Hepatocyte (in vitro differentiated cells): ENCODE measurements around the gene DDIAS. TPM values are rescaled to one million over a fixed set of nuclear protein-coding genes. Genes with fewer than 3 reads are reported as not detected.

Experiments
- DNase-seq: peaks from one replicate; pipeline ENCODE4 v3.0.0-alpha.2; 2016; ENCODE audit warnings: low spot score
- H2AFZ ChIP-seq: fragments of 200-600 bp; sonication (generic); 2 replicates; pipeline ENCODE4 v1.6.0; 2016; ENCODE audit warnings: antibody characterized with exemption, mild to moderate bottlenecking
- H3K27ac ChIP-seq: fragments of 200-600 bp; sonication (generic); 2 replicates; pipeline ENCODE4 v1.5.1; 2016; ENCODE audit warnings: mild to moderate bottlenecking
- H3K27me3 ChIP-seq: fragments of 200-600 bp; sonication (generic); 2 replicates; pipeline ENCODE4 v1.6.1; 2016
- H3K36me3 ChIP-seq: fragments of 200-600 bp; sonication (generic); replicated peaks from 2 replicates; pipeline ENCODE4 v1.5.1; 2016; ENCODE audit warnings: low read depth; ENCODE audit not compliant: insufficient read depth
- H3K4me1 ChIP-seq: fragments of 200-600 bp; sonication (generic); 2 replicates; pipeline ENCODE4 v1.5.1; 2016; ENCODE audit warnings: mild to moderate bottlenecking, moderate library complexity; ENCODE audit not compliant: insufficient read depth
- H3K4me2 ChIP-seq: fragments of 200-600 bp; sonication (generic); 2 replicates; pipeline ENCODE4 v1.6.0; 2016
- H3K4me3 ChIP-seq: fragments of 200-600 bp; sonication (generic); 2 replicates; pipeline ENCODE4 v1.5.1; 2016; ENCODE audit warnings: mild to moderate bottlenecking
- H3K79me2 ChIP-seq: fragments of 200-600 bp; sonication (generic); 2 replicates; pipeline ENCODE4 v1.6.0; 2017; ENCODE audit warnings: mild to moderate bottlenecking
- H3K9me2 ChIP-seq: fragments of 200-600 bp; sonication (generic); replicated peaks from 2 replicates; pipeline ENCODE4 v1.6.0; 2017; ENCODE audit warnings: mild to moderate bottlenecking; ENCODE audit not compliant: insufficient read depth
- H3K9me3 ChIP-seq: fragments of 200-600 bp; sonication (generic); 2 replicates; pipeline ENCODE4 v1.5.1; 2016; ENCODE audit warnings: low read depth, mild to moderate bottlenecking
- H4K20me1 ChIP-seq: fragments of 200-600 bp; sonication (generic); 2 replicates; pipeline ENCODE4 v1.6.0; 2016; ENCODE audit warnings: mild to moderate bottlenecking; ENCODE audit not compliant: insufficient read depth, poor library complexity, severe bottlenecking
- EZH2 ChIP-seq: fragments of 200-600 bp; sonication (generic); IDR thresholded peaks from 2 replicates; pipeline ENCODE4 v1.6.1; 2016; ENCODE audit warnings: antibody characterized with exemption, mild to moderate bottlenecking, borderline replicate concordance
- EZH2phosphoT487 ChIP-seq: fragments of 200-600 bp; sonication (generic); IDR thresholded peaks from one replicate; pipeline ENCODE4 v1.6.1; 2018; ENCODE audit warnings: antibody characterized with exemption, mild to moderate bottlenecking, low read depth, moderate library complexity; ENCODE audit not compliant: unreplicated experiment, severe bottlenecking
- WGBS: methylation state at CpG from one replicate; pipeline ENCODE4 v1.1.6; 2016; ENCODE audit warnings: low lambda C conversion rate; ENCODE audit errors: missing lambda C conversion rate; 5-methylcytosine and 5-hydroxymethylcytosine counted together
- polyA plus RNA-seq: library from polyadenylated mRNA; unstranded; fragments of >200 nt; fragmentation: Nextera tagmentation; extraction: Ambion mirVana; gene quantifications from 2 replicates; pipeline ENCODE4 v1.2.1, GENCODE V29; 2016
- total RNA-seq: library from RNA; depleted of rRNA; stranded (reverse); fragments of >200 nt; gene quantifications from 2 replicates; pipeline ENCODE4 v1.2.3, GENCODE V29; 2014
- TF ChIP-seq, protein P1 (sequence below): fragments of 200-600 bp; sonication (generic); IDR thresholded peaks from 2 replicates; pipeline ENCODE4 v1.5.1; 2016; ENCODE audit warnings: antibody characterized with exemption, mild to moderate bottlenecking; ENCODE audit not compliant: poor library complexity

The DDIAS gene
- total and polyA plus RNA-seq, 2 experiments from 2014 or later: 0.92 to 2.6 TPM

GRCh38 chr11:82974135-82974534 is 72.6 kb downstream of the DDIAS start:
- TF ChIP-seq EZH2: no peak
- no peak for TF ChIP-seq EZH2phosphoT487
- TF ChIP-seq, protein P1, sequence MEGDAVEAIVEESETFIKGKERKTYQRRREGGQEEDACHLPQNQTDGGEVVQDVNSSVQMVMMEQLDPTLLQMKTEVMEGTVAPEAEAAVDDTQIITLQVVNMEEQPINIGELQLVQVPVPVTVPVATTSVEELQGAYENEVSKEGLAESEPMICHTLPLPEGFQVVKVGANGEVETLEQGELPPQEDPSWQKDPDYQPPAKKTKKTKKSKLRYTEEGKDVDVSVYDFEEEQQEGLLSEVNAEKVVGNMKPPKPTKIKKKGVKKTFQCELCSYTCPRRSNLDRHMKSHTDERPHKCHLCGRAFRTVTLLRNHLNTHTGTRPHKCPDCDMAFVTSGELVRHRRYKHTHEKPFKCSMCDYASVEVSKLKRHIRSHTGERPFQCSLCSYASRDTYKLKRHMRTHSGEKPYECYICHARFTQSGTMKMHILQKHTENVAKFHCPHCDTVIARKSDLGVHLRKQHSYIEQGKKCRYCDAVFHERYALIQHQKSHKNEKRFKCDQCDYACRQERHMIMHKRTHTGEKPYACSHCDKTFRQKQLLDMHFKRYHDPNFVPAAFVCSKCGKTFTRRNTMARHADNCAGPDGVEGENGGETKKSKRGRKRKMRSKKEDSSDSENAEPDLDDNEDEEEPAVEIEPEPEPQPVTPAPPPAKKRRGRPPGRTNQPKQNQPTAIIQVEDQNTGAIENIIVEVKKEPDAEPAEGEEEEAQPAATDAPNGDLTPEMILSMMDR: no peak
- H3K27ac ChIP-seq: no peak overlapping the region
- no peak for DNase-seq
- no peak overlapping the region for H3K4me2 ChIP-seq
- H3K4me3 ChIP-seq: no peak overlapping the region
- no peaks in the 10 kb centered on the region for H3K9me2 ChIP-seq
- no peaks in the 10 kb centered on the region for H3K27me3 ChIP-seq
- WGBS: 95% methylated on average over 2 of the region's 2 CpGs
- no peaks in the 10 kb centered on the region for H3K9me3 ChIP-seq
- H3K4me1 ChIP-seq: no peaks in the 10 kb centered on the region
- H3K79me2 ChIP-seq: no peaks in the 10 kb centered on the region
- no peaks in the 10 kb centered on the region for H3K36me3 ChIP-seq
- H4K20me1 ChIP-seq: no peaks in the 10 kb centered on the region
- H2AFZ ChIP-seq: no peak overlapping the region

DNA sequence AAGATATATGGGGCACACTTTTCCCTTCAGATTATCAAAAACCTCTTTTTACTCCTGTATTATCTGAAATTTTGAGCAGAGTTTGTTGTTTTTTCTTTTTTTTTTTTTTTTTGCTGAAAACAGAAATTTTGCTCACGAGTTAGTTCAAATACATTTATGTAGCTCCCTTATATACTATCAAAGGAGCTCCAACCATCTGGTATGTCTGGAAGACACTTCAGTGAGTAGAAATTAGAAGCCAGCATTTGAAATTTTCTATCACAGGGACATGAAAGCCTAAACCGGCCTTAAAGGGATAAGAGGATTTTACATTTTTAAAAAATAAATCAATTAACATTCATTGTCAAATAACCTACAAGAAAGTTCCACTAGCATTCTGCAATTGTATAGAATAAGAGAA is 73.3 kb downstream of the DDIAS start:
- no peaks in the 10 kb centered on the region for H3K79me2 ChIP-seq
- no peaks in the 10 kb centered on the region for H4K20me1 ChIP-seq
- DNase-seq: no peak
- no peak overlapping the region for H2AFZ ChIP-seq
- H3K36me3 ChIP-seq: no peaks in the 10 kb centered on the region
- no peak overlapping the region for H3K4me3 ChIP-seq
- H3K9me2 ChIP-seq: no peaks in the 10 kb centered on the region
- H3K4me1 ChIP-seq: no peaks in the 10 kb centered on the region
- TF ChIP-seq EZH2phosphoT487: no peak
- no peak for TF ChIP-seq EZH2
- H3K27me3 ChIP-seq: no peaks in the 10 kb centered on the region
- no peaks in the 10 kb centered on the region for H3K9me3 ChIP-seq
- 51% methylated on average over 2 of the region's 2 CpGs for WGBS
- H3K4me2 ChIP-seq: no peak overlapping the region
- H3K27ac ChIP-seq: no peak overlapping the region

DNA sequence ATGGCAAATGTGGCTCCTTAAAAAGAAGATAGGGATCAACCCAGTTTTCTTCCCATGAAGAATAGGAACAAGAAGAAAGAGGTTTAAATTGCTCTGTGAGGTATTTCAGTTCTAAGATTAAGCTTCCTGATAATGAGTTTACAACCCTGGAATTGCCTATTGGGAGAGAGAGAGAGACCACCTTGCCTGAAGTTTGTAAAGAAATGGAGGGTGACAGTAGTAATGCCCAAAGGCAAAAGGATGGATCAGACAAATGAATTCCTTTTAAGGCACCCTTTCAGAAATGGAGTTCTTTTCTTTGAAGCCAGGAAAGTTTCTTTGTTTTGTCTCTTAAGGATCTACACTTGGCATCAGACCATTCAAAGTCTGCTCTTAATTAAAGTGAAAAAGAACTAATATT is 74.3 kb downstream of the DDIAS start:
- no peak for TF ChIP-seq EZH2
- TF ChIP-seq, protein P1: no peak
- TF ChIP-seq EZH2phosphoT487: no peak
- H3K4me3 ChIP-seq: no peak overlapping the region
- no peaks in the 10 kb centered on the region for H3K79me2 ChIP-seq
- H3K4me1 ChIP-seq: no peaks in the 10 kb centered on the region
- H3K4me2 ChIP-seq: no peak overlapping the region
- H3K27ac ChIP-seq: no peak overlapping the region
- DNase-seq: no peak
- no peaks in the 10 kb centered on the region for H3K9me3 ChIP-seq
- no peak overlapping the region for H2AFZ ChIP-seq
- H3K36me3 ChIP-seq: no peaks in the 10 kb centered on the region
- H3K27me3 ChIP-seq: no peaks in the 10 kb centered on the region
- no peaks in the 10 kb centered on the region for H3K9me2 ChIP-seq
- no peaks in the 10 kb centered on the region for H4K20me1 ChIP-seq

DNA sequence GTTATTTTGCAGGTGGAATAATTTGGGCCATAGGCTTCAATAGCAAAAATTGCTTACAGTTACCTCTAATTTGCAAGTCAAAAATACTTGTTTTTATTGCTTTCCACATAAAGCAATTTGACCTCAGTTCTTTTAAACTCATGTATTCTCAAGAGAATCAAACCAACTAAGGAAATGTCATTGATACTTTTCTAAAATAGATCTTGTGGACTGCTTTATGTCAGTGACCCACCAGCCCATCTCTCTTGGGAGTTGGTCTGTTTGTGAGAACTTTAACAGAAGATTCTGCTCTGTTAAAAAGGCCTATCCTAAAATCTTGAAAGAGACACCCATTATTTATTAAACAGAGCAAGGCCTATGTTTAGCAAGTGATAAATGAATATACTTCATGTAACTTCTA is 75.2 kb downstream of the DDIAS start:
- no peaks in the 10 kb centered on the region for H3K79me2 ChIP-seq
- no peaks in the 10 kb centered on the region for H3K9me3 ChIP-seq
- H3K9me2 ChIP-seq: no peaks in the 10 kb centered on the region
- no peak overlapping the region for H2AFZ ChIP-seq
- no peak overlapping the region for H3K27ac ChIP-seq
- no peak for DNase-seq
- H3K27me3 ChIP-seq: no peaks in the 10 kb centered on the region
- no peaks in the 10 kb centered on the region for H3K4me1 ChIP-seq
- no peaks in the 10 kb centered on the region for H3K36me3 ChIP-seq
- H3K4me2 ChIP-seq: no peak overlapping the region
- no peaks in the 10 kb centered on the region for H4K20me1 ChIP-seq
- H3K4me3 ChIP-seq: no peak overlapping the region
- TF ChIP-seq, protein P1: no peak
- TF ChIP-seq EZH2phosphoT487 (no peak), EZH2 (no peak)
